Activated naive CD4-positive, alpha-beta T cell treated with anti-CD3 and anti-CD28 coated beads, Interleukin-2, amount 10 ng/mL, durations not matched to agents 7 days and 5 days (primary cell): ENCODE results near the gene GSPT1.
"Not testable (repeated sequence)": the region's sequence is repeated elsewhere in the genome, so short reads cannot be mapped to it uniquely, and the experiment has no call there.

Experiments
- CTCF ChIA-PET: fragments of 350-600 bp; sonication (Branson Sonifier 250); formaldehyde crosslinking; loops from one replicate; lab custom pipeline; 2021; ENCODE audit warnings: antibody characterized with exemption; lab: Charles Lee
- DNase-seq: peaks from one replicate; pipeline ENCODE4 v3.0.0-alpha.2; 2020
- H3K27ac Mint-ChIP-seq: one replicate; pipeline ENCODE4 v1.8.0; 2021; ENCODE audit warnings: mild to moderate bottlenecking, moderate library complexity, mixed read lengths
- H3K27me3 Mint-ChIP-seq: one replicate; pipeline ENCODE4 v1.8.0; 2021; ENCODE audit warnings: mild to moderate bottlenecking, mixed read lengths
- H3K36me3 Mint-ChIP-seq: one replicate; pipeline ENCODE4 v1.8.0; 2021; ENCODE audit warnings: mixed read lengths
- H3K4me1 Mint-ChIP-seq: one replicate; pipeline ENCODE4 v1.8.0; 2021; ENCODE audit warnings: mixed read lengths
- H3K4me3 Mint-ChIP-seq: one replicate; pipeline ENCODE4 v1.8.0; 2021; ENCODE audit warnings: mild to moderate bottlenecking, moderate library complexity, mixed read lengths
- H3K9me3 Mint-ChIP-seq: one replicate; pipeline ENCODE4 v1.8.0; 2021; ENCODE audit warnings: mixed read lengths

GSPT1 gene

GRCh38 chr16:11825520-11826165 is 90.1 kb downstream of the GSPT1 start:
- H3K27me3 Mint-ChIP-seq, H3K4me1 Mint-ChIP-seq, H3K27ac Mint-ChIP-seq, H3K9me3 Mint-ChIP-seq, H3K36me3 Mint-ChIP-seq, DNase-seq, CTCF ChIA-PET, H3K4me3 Mint-ChIP-seq: not testable (repeated sequence)

GRCh38 chr16:11824362-11824761 is 91.4 kb downstream of the GSPT1 start:
- Mint-ChIP-seq H3K4me1 (no peaks in the 10 kb centered on the region), H3K9me3 (no peaks in the 10 kb centered on the region), H3K27ac (no peak overlapping the region), H3K4me3 (no peak overlapping the region), H3K27me3 (peaks cover 4% of the 10 kb centered on the region), H3K36me3 (no peaks in the 10 kb centered on the region)
- no peak for DNase-seq
- CTCF ChIA-PET: no interaction called here

- H3K4me1 Mint-ChIP-seq, H3K27me3 Mint-ChIP-seq, H3K27ac Mint-ChIP-seq, DNase-seq, H3K4me3 Mint-ChIP-seq, H3K9me3 Mint-ChIP-seq, CTCF ChIA-PET, H3K36me3 Mint-ChIP-seq: not testable (repeated sequence)
These were observed 92.1 kb downstream of the GSPT1 start for GRCh38 chr16:11823645-11824044.

GRCh38 chr16:11819798-11820197 is 96.0 kb downstream of the GSPT1 start:
- no peak for DNase-seq
- Mint-ChIP-seq H3K9me3 (no peaks in the 10 kb centered on the region), H3K27me3 (peaks cover 13% of the 10 kb centered on the region), H3K4me1 (no peaks in the 10 kb centered on the region), H3K27ac (no peak overlapping the region), H3K4me3 (no peak overlapping the region), H3K36me3 (no peaks in the 10 kb centered on the region)
- CTCF ChIA-PET: no interaction called here

- CTCF ChIA-PET, H3K27ac Mint-ChIP-seq, H3K36me3 Mint-ChIP-seq, H3K9me3 Mint-ChIP-seq, H3K4me1 Mint-ChIP-seq, DNase-seq, H3K4me3 Mint-ChIP-seq: not testable (repeated sequence)
- peaks cover 13% of the 10 kb centered on the region for H3K27me3 Mint-ChIP-seq
These were observed 96.8 kb downstream of the GSPT1 start for GRCh38 chr16:11818970-11819369.
